WI38 (cell line): ENCODE measurements around the gene AURKA.
A peak's percentile ranks its signal among the peaks of the same experiment; 100 is the strongest.

Experiments used
- H3K4me3 ChIP-seq: 2 replicates; pipeline ENCODE4 v1.5.1; 2011; ENCODE audit warnings: low read depth, mild to moderate bottlenecking, control low read depth, low read length
- TF ChIP-seq, protein P1 (sequence below): IDR thresholded peaks from 2 replicates; pipeline ENCODE4 v1.5.1; 2012; ENCODE audit warnings: low read depth, mild to moderate bottlenecking, control low read depth, low read length

Gene AURKA

DNA sequence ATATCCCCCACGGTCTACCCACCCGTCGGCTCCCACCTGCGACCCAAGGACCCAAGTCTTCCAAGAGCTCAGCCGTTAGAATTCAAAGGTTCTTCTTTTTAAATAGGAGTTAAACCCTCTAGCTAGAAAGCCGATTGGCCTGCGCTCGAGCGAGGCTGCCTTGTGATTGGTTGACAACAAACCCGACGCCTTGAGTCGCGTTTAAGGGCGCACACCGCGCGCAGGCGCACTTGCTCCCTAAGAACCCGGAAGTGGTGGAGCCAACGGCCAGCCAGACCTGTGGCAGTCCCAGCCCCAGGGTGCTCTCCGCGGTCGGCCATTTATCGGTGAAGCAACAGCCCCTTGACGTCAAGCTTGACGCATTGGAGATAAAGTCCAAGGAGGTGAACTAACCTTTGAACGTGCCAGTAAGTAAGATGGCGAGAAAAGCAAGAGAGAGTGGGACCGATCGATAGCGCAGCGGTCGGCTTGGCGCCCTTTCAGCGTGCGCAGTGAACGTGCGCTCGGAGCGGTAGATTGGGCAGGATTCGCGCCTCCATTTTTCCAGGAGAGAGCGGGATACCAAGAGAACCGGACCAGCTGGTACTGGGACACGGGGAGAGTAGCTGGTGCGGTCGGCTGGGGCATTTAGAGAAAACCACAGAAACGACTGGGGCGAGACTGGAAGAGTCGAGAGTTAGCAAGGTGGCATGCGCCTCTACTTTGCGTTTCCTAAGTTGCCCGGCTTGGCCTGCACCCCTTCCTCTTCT lies at the start of gene AURKA, which contains the start of gene CSTF1:
AURKA (minus strand) TSS at position 84 of the 749 bp plus-strand sequence. CDS start 4,018 bp downstream, outside the sequence.
CSTF1 (plus strand) TSS at position 514 of the 749 bp plus-strand sequence. CDS start 2,908 bp downstream, outside the sequence.
- peak within 1 kb of the TSS; percentile 95 for H3K4me3 ChIP-seq
- TF ChIP-seq, protein P1, sequence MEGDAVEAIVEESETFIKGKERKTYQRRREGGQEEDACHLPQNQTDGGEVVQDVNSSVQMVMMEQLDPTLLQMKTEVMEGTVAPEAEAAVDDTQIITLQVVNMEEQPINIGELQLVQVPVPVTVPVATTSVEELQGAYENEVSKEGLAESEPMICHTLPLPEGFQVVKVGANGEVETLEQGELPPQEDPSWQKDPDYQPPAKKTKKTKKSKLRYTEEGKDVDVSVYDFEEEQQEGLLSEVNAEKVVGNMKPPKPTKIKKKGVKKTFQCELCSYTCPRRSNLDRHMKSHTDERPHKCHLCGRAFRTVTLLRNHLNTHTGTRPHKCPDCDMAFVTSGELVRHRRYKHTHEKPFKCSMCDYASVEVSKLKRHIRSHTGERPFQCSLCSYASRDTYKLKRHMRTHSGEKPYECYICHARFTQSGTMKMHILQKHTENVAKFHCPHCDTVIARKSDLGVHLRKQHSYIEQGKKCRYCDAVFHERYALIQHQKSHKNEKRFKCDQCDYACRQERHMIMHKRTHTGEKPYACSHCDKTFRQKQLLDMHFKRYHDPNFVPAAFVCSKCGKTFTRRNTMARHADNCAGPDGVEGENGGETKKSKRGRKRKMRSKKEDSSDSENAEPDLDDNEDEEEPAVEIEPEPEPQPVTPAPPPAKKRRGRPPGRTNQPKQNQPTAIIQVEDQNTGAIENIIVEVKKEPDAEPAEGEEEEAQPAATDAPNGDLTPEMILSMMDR = no peak

GRCh38 chr20:56440346-56441007 lies 48.5 kb upstream of the AURKA start:
- H3K4me3 ChIP-seq = no peak overlapping the region
- TF ChIP-seq, protein P1 = no peak

- TF ChIP-seq, protein P1 = no peak
Observed at GRCh38 chr20:56439771-56440291, 47.8 kb upstream of the AURKA start.

GRCh38 chr20:56438284-56438683 lies 46.3 kb upstream of the AURKA start:
- TF ChIP-seq, protein P1 = no peak
- no peak overlapping the region for H3K4me3 ChIP-seq

More at GRCh38 chr20:56439771-56440291, 47.8 kb upstream of the AURKA start:
- H3K4me3 ChIP-seq = no peak overlapping the region

- TF ChIP-seq, protein P1 = no peak
- no peak overlapping the region for H3K4me3 ChIP-seq
Observed at GRCh38 chr20:56437196-56437960, 45.4 kb upstream of the AURKA start.

- no peak overlapping the region for H3K4me3 ChIP-seq
- TF ChIP-seq, protein P1 = no peak
Observed at GRCh38 chr20:56433880-56434255, 41.9 kb upstream of the AURKA start.
